Testis (tissue), 3 donors: ENCODE measurements around the gene DAB1. TPM values are rescaled to one million over a fixed set of nuclear protein-coding genes. Genes with fewer than 3 reads are reported as not detected.

ENCODE experiments used
- DNase-seq: peaks from one replicate; pipeline ENCODE4 v3.0.0-alpha.2; 2019
- H3K27ac ChIP-seq, 2 donors: fragments of 200-600 bp; sonication (generic); one replicate each; pipeline ENCODE4 v1.5.1; 2019
- H3K27me3 ChIP-seq: fragments of 200-600 bp; sonication (generic); one replicate; pipeline ENCODE4 v1.5.1; 2019
- H3K36me3 ChIP-seq: fragments of 200-600 bp; sonication (generic); one replicate; pipeline ENCODE4 v1.5.1; 2017; ENCODE audit warnings: low read depth; ENCODE audit errors: missing control alignments
- H3K4me1 ChIP-seq: fragments of 200-600 bp; sonication (generic); one replicate; pipeline ENCODE4 v1.5.1; 2019
- H3K4me3 ChIP-seq, 2 donors: fragments of 200-600 bp; sonication (generic); one replicate each; pipeline ENCODE4 v1.5.1; 2017 to 2019
- H3K9me3 ChIP-seq: fragments of 200-600 bp; sonication (generic); one replicate; pipeline ENCODE4 v1.5.1; 2017
- CTCF ChIP-seq, 3 experiments: fragments of 450-650 bp in 2 of 3; fragments of 200-600 bp in 1 of 3; sonication (generic) in 1 of 3; IDR thresholded peaks; one replicate each; pipeline ENCODE4 v1.5.1; 2016 to 2019; ENCODE audit warnings: antibody characterized with exemption in 3 of 3, mild to moderate bottlenecking in 2 of 3, moderate library complexity in 1 of 3
- POLR2A ChIP-seq: fragments of 450-650 bp; IDR thresholded peaks from one replicate; pipeline ENCODE4 v1.6.1; 2017; ENCODE audit warnings: antibody characterized with exemption, mild to moderate bottlenecking, moderate library complexity
- WGBS, 2 donors: methylation state at CpG; one replicate each; pipeline ENCODE4 v1.1.5; 2018; 5-methylcytosine and 5-hydroxymethylcytosine counted together
- intact Hi-C: fragments of 100-400 bp; cut with DNase I; formaldehyde crosslinking; loops from one replicate; pipeline ENCODE4 v1.15.1; 2023; ENCODE audit warnings: low total_unique reads
- polyA plus RNA-seq: library from polyadenylated mRNA; stranded (reverse); fragments of 350-450 nt; fragmentation: Illumina TruSeq; extraction: RNeasy Lipid Tissue Mini Kit (QIAGEN cat#74804); gene quantifications from one replicate; pipeline ENCODE4 v1.2.3, GENCODE V29; 2014; ENCODE audit warnings: low read depth, low replicate concordance; ENCODE audit not compliant: insufficient read depth
- total RNA-seq, 2 donors: library from RNA; depleted of rRNA; stranded (reverse); fragments of >200 nt; gene quantifications; one replicate each; pipeline ENCODE4 v1.2.3, GENCODE V29; 2016

The DAB1 gene
- total and polyA plus RNA-seq, 3 donors from 2014 or later = 0.79 to 1.7 (median 1.2) TPM

GRCh38 chr1:57204942-57205787 lies 218.7 kb downstream of the DAB1 start:
- WGBS, 2 donors = 93 to 94% methylated on average over 5 of the region's 5 CpGs

GRCh38 chr1:57204091-57204490 lies 219.8 kb downstream of the DAB1 start:
- TF ChIP-seq CTCF (IDR thresholded peaks at IDR 0.05) = no peak
- TF ChIP-seq POLR2A = no peak
- no peak overlapping the region for H3K4me3 ChIP-seq
- H3K27ac ChIP-seq = no peak overlapping the region
- H3K36me3 ChIP-seq = no peaks in the 10 kb centered on the region
- H3K27me3 ChIP-seq = no peaks in the 10 kb centered on the region
- no peaks in the 10 kb centered on the region for H3K4me1 ChIP-seq
- H3K9me3 ChIP-seq = no peaks in the 10 kb centered on the region
- no peak for DNase-seq
- 84 to 89% methylated on average over 3 of the region's 3 CpGs for WGBS, 2 donors
- intact Hi-C loops = no loop called here

More at GRCh38 chr1:57204942-57205787, 218.7 kb downstream of the DAB1 start:
- no peaks in the 10 kb centered on the region for H3K27me3 ChIP-seq
- intact Hi-C loops = no loop called here
- DNase-seq = no peak
- H3K27ac ChIP-seq = no peak overlapping the region
- no peak overlapping the region for H3K4me3 ChIP-seq
- TF ChIP-seq POLR2A = no peak
- no peak for TF ChIP-seq CTCF (IDR thresholded peaks at IDR 0.05)
- no peaks in the 10 kb centered on the region for H3K4me1 ChIP-seq
- no peaks in the 10 kb centered on the region for H3K9me3 ChIP-seq
- no peaks in the 10 kb centered on the region for H3K36me3 ChIP-seq

GRCh38 chr1:57202241-57202640 lies 221.6 kb downstream of the DAB1 start:
- Histone ChIP-seq H3K27ac (no peak overlapping the region), H3K27me3 (no peaks in the 10 kb centered on the region), H3K4me3 (no peak overlapping the region), H3K4me1 (no peaks in the 10 kb centered on the region), H3K36me3 (no peaks in the 10 kb centered on the region), H3K9me3 (no peaks in the 10 kb centered on the region)
- WGBS, 2 donors = 77 to 79% methylated on average over 2 of the region's 2 CpGs
- TF ChIP-seq CTCF (IDR thresholded peaks at IDR 0.05) = no peak
- no peak for TF ChIP-seq POLR2A
- intact Hi-C loops = no loop called here
- DNase-seq = no peak

- WGBS, 2 donors = 44 to 47% methylated on average over 2 of the region's 2 CpGs
- Histone ChIP-seq H3K27ac (no peak overlapping the region), H3K27me3 (no peaks in the 10 kb centered on the region), H3K4me1 (no peaks in the 10 kb centered on the region), H3K9me3 (no peaks in the 10 kb centered on the region), H3K4me3 (no peak overlapping the region), H3K36me3 (no peaks in the 10 kb centered on the region)
- intact Hi-C loops = no loop called here
- no peak for DNase-seq
- TF ChIP-seq CTCF (IDR thresholded peaks at IDR 0.05) (no peak), POLR2A (no peak)
Measured at GRCh38 chr1:57198912-57199311, 224.9 kb downstream of the DAB1 start.
